ENCODE results near the gene PLCB4.

The PLCB4 gene

DNA sequence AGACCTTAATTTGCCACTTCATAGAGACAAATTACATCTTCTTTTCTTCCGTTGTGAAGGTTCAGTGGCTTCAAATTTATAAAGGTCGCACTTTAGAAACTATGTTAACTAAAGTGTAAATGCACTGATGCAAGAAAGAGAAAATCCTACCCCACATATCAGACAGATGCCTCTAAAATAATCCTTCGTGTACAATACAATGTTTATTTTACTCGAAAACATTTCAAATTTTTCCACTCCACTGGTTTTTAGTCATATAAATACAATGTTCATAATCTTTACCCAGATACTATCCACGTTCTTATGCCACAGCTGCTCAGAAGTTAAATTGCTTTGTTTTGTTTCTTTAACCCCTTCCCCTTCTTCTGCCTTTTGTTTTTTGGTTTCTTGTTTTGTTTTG lies 305.2 kb downstream of the PLCB4 start:
- Histone ChIP-seq H2AFZ (ENCODE audit: low read length) (no peak overlapping the region), H2BK15ac (ENCODE audit: low read length) (no peak overlapping the region), H3K27ac (replicated peaks; ENCODE audit: low read length) (no peak overlapping the region), H3K36me3 (replicated peaks in 1 of 2; ENCODE audit: control insufficient read depth in 2 of 2, insufficient read depth in 2 of 2, low read length in 2 of 2) (peaks cover 0 to under 1% of the 10 kb centered on the region in 2 donors), H3K23ac (ENCODE audit: low read depth, low read length, poor library complexity) (no peak overlapping the region), H3K14ac (ENCODE audit: low read length) (no peak overlapping the region), H4K8ac (ENCODE audit: low read depth, low read length) (no peak overlapping the region), H3K4me1 (ENCODE audit: control insufficient read depth in 2 of 2, insufficient read depth in 1 of 2, low read depth in 1 of 2, low read length in 2 of 2) (peaks cover 1 to 15% of the 10 kb centered on the region in 2 donors), H4K91ac (ENCODE audit: low read depth, low read length, poor library complexity) (no peak overlapping the region), H3K18ac (ENCODE audit: low read length) (no peak overlapping the region), H3K79me1 (ENCODE audit: low read depth, low read length) (no peaks in the 10 kb centered on the region), H2BK5ac (ENCODE audit: low read length) (no peak overlapping the region), H2AK5ac (ENCODE audit: low read depth, low read length) (no peak overlapping the region), H3K4ac (ENCODE audit: low read length) (no peak overlapping the region), H2BK12ac (ENCODE audit: low read length) (no peak overlapping the region), H2BK120ac (ENCODE audit: low read depth, low read length) (no peak overlapping the region), H3K9ac (ENCODE audit: low read depth, low read length, poor library complexity) (no peak overlapping the region), H3K4me2 (ENCODE audit: insufficient read depth, low read length, poor library complexity, severe bottlenecking) (no peak overlapping the region), H3K9me3 (replicated peaks in 1 of 2; ENCODE audit: control insufficient read depth in 2 of 2, insufficient read depth in 1 of 2, low read depth in 1 of 2, low read length in 2 of 2) (peaks cover 0 to 6% of the 10 kb centered on the region in 2 donors), H3K4me3 (ENCODE audit: low read length in 2 of 2) (no peak overlapping the region), H3K27me3 (ENCODE audit: control insufficient read depth in 3 of 3, insufficient read depth in 3 of 3, low read depth in 1 of 3, low read length in 3 of 3) (no peaks in the 10 kb centered on the region)
- WGBS, 2 donors (ENCODE audit: extremely low coverage in 2 of 2, insufficient read length in 2 of 2, insufficient replicate concordance in 1 of 2): 100% methylated on average over 2 of the region's 5 CpGs; no CpG with 5 or more reads in 1 of the 2 donors
- DNase-seq (ENCODE audit: low spot score): no peak

GRCh38 chr20:9374480-9374879 lies 305.6 kb downstream of the PLCB4 start:
- peaks cover 0 to 6% of the 10 kb centered on the region in 2 donors for H3K9me3 ChIP-seq (replicated peaks in 1 of 2; ENCODE audit: control insufficient read depth in 2 of 2, insufficient read depth in 1 of 2, low read depth in 1 of 2, low read length in 2 of 2)
- no CpG with 5 or more reads among the region's 1 CpG for WGBS, 2 donors (ENCODE audit: extremely low coverage in 2 of 2, insufficient read length in 2 of 2, insufficient replicate concordance in 1 of 2)
- no peak overlapping the region for H3K14ac ChIP-seq (ENCODE audit: low read length)
- H3K36me3 ChIP-seq (replicated peaks in 1 of 2; ENCODE audit: control insufficient read depth in 2 of 2, insufficient read depth in 2 of 2, low read length in 2 of 2): peaks cover 0 to 1% of the 10 kb centered on the region in 2 donors
- no peak overlapping the region for H3K4ac ChIP-seq (ENCODE audit: low read length)
- H4K91ac ChIP-seq (ENCODE audit: low read depth, low read length, poor library complexity): no peak overlapping the region
- H2AK5ac ChIP-seq (ENCODE audit: low read depth, low read length): no peak overlapping the region
- no peak overlapping the region for H3K4me3 ChIP-seq (ENCODE audit: low read length in 2 of 2)
- peaks cover 1 to 15% of the 10 kb centered on the region in 2 donors for H3K4me1 ChIP-seq (ENCODE audit: control insufficient read depth in 2 of 2, insufficient read depth in 1 of 2, low read depth in 1 of 2, low read length in 2 of 2)
- no peak overlapping the region for H2BK12ac ChIP-seq (ENCODE audit: low read length)
- H3K9ac ChIP-seq (ENCODE audit: low read depth, low read length, poor library complexity): no peak overlapping the region
- H2BK5ac ChIP-seq (ENCODE audit: low read length): no peak overlapping the region
- no peaks in the 10 kb centered on the region for H3K27me3 ChIP-seq (ENCODE audit: control insufficient read depth in 3 of 3, insufficient read depth in 3 of 3, low read depth in 1 of 3, low read length in 3 of 3)
- H2AFZ ChIP-seq (ENCODE audit: low read length): no peak overlapping the region
- no peak overlapping the region for H2BK120ac ChIP-seq (ENCODE audit: low read depth, low read length)
- no peak overlapping the region for H3K4me2 ChIP-seq (ENCODE audit: insufficient read depth, low read length, poor library complexity, severe bottlenecking)
- no peak overlapping the region for H3K27ac ChIP-seq (replicated peaks; ENCODE audit: low read length)
- no peak for DNase-seq (ENCODE audit: low spot score)
- no peak overlapping the region for H4K8ac ChIP-seq (ENCODE audit: low read depth, low read length)
- H2BK15ac ChIP-seq (ENCODE audit: low read length): no peak overlapping the region
- no peaks in the 10 kb centered on the region for H3K79me1 ChIP-seq (ENCODE audit: low read depth, low read length)
- no peak overlapping the region for H3K18ac ChIP-seq (ENCODE audit: low read length)
- H3K23ac ChIP-seq (ENCODE audit: low read depth, low read length, poor library complexity): no peak overlapping the region

DNA sequence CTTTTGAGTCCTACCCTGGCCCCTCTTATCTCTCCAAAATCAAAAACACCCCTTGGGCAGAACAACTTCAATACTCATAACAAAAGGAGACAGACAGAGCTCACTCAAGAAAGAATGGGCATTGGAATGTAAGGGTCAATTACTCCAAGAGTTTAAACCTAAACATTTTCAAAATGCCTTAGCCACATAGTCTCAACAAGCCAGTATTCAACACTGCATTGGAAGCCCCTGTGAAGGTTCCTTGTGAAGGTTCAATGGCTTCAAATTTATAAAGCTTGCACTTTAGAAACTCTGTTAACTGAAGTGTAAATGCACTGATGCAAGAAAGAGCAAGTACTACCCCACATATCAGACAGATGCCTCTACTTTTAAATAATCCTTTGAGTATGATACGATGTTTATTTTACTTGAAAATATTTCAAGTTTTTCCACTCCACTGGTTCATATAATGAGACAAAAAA lies 306.4 kb downstream of the PLCB4 start:
- no CpG with 5 or more reads among the region's 1 CpG for WGBS, 2 donors (ENCODE audit: extremely low coverage in 2 of 2, insufficient read length in 2 of 2, insufficient replicate concordance in 1 of 2)

DNA sequence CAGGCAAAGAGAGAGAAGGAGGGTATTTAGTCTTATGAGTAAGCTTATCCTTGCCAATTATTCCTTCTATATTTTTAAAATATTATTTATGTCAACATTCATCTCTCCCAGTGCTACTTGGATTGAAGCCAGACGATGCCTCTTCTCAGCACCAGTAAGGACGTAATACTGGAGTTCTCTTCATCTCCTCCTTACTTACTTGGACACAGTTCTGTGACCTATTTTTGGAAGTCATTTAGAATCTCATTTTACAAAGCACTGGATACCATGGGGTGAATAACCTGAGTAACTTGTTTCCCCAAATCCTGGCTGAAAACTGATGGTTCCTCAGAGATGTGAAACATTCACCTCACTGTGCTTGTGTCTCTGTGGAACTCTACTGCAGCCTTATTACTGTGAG lies 308.1 kb downstream of the PLCB4 start:
- peaks cover 0 to 1% of the 10 kb centered on the region in 2 donors for H3K36me3 ChIP-seq (replicated peaks in 1 of 2; ENCODE audit: control insufficient read depth in 2 of 2, insufficient read depth in 2 of 2, low read length in 2 of 2)
- H4K91ac ChIP-seq (ENCODE audit: low read depth, low read length, poor library complexity): no peak overlapping the region
- no peak overlapping the region for H2AFZ ChIP-seq (ENCODE audit: low read length)
- no peak overlapping the region for H2BK12ac ChIP-seq (ENCODE audit: low read length)
- no peak overlapping the region for H3K27ac ChIP-seq (replicated peaks; ENCODE audit: low read length)
- H3K4me2 ChIP-seq (ENCODE audit: insufficient read depth, low read length, poor library complexity, severe bottlenecking): no peak overlapping the region
- DNase-seq (ENCODE audit: low spot score): no peak
- H3K18ac ChIP-seq (ENCODE audit: low read length): no peak overlapping the region
- no peak overlapping the region for H2BK15ac ChIP-seq (ENCODE audit: low read length)
- no peaks in the 10 kb centered on the region for H3K79me1 ChIP-seq (ENCODE audit: low read depth, low read length)
- H4K8ac ChIP-seq (ENCODE audit: low read depth, low read length): no peak overlapping the region
- H3K9ac ChIP-seq (ENCODE audit: low read depth, low read length, poor library complexity): no peak overlapping the region
- H3K4ac ChIP-seq (ENCODE audit: low read length): no peak overlapping the region
- H3K9me3 ChIP-seq (replicated peaks in 1 of 2; ENCODE audit: control insufficient read depth in 2 of 2, insufficient read depth in 1 of 2, low read depth in 1 of 2, low read length in 2 of 2): peaks cover 0 to 6% of the 10 kb centered on the region in 2 donors
- no peak overlapping the region for H3K4me3 ChIP-seq (ENCODE audit: low read length in 2 of 2)
- H2BK120ac ChIP-seq (ENCODE audit: low read depth, low read length): no peak overlapping the region
- H2BK5ac ChIP-seq (ENCODE audit: low read length): no peak overlapping the region
- no CpG with 5 or more reads among the region's 2 CpGs for WGBS, 2 donors (ENCODE audit: extremely low coverage in 2 of 2, insufficient read length in 2 of 2, insufficient replicate concordance in 1 of 2)
- H3K27me3 ChIP-seq (ENCODE audit: control insufficient read depth in 3 of 3, insufficient read depth in 3 of 3, low read depth in 1 of 3, low read length in 3 of 3): no peaks in the 10 kb centered on the region
- H3K14ac ChIP-seq (ENCODE audit: low read length): no peak overlapping the region
- no peak overlapping the region for H3K23ac ChIP-seq (ENCODE audit: low read depth, low read length, poor library complexity)
- H3K4me1 ChIP-seq (ENCODE audit: control insufficient read depth in 2 of 2, insufficient read depth in 1 of 2, low read depth in 1 of 2, low read length in 2 of 2): peaks cover 1 to 15% of the 10 kb centered on the region in 2 donors
- no peak overlapping the region for H2AK5ac ChIP-seq (ENCODE audit: low read depth, low read length)

More for the DNA sequence above, 306.4 kb downstream of the PLCB4 start:
- no peak overlapping the region for H3K4me3 ChIP-seq (ENCODE audit: low read length in 2 of 2)
- H3K14ac ChIP-seq (ENCODE audit: low read length): no peak overlapping the region
- DNase-seq (ENCODE audit: low spot score): no peak
- H2AK5ac ChIP-seq (ENCODE audit: low read depth, low read length): no peak overlapping the region
- no peak overlapping the region for H3K9ac ChIP-seq (ENCODE audit: low read depth, low read length, poor library complexity)
- H3K23ac ChIP-seq (ENCODE audit: low read depth, low read length, poor library complexity): no peak overlapping the region
- no peaks in the 10 kb centered on the region for H3K79me1 ChIP-seq (ENCODE audit: low read depth, low read length)
- H3K27ac ChIP-seq (replicated peaks; ENCODE audit: low read length): no peak overlapping the region
- H3K4me2 ChIP-seq (ENCODE audit: insufficient read depth, low read length, poor library complexity, severe bottlenecking): no peak overlapping the region
- no peak overlapping the region for H4K91ac ChIP-seq (ENCODE audit: low read depth, low read length, poor library complexity)
- H2BK15ac ChIP-seq (ENCODE audit: low read length): no peak overlapping the region
- peaks cover 1 to 15% of the 10 kb centered on the region in 2 donors for H3K4me1 ChIP-seq (ENCODE audit: control insufficient read depth in 2 of 2, insufficient read depth in 1 of 2, low read depth in 1 of 2, low read length in 2 of 2)
- H2BK5ac ChIP-seq (ENCODE audit: low read length): no peak overlapping the region
- H4K8ac ChIP-seq (ENCODE audit: low read depth, low read length): no peak overlapping the region
- H3K9me3 ChIP-seq (replicated peaks in 1 of 2; ENCODE audit: control insufficient read depth in 2 of 2, insufficient read depth in 1 of 2, low read depth in 1 of 2, low read length in 2 of 2): peaks cover 0 to 6% of the 10 kb centered on the region in 2 donors
- H3K27me3 ChIP-seq (ENCODE audit: control insufficient read depth in 3 of 3, insufficient read depth in 3 of 3, low read depth in 1 of 3, low read length in 3 of 3): no peaks in the 10 kb centered on the region
- H2BK120ac ChIP-seq (ENCODE audit: low read depth, low read length): no peak overlapping the region
- H3K4ac ChIP-seq (ENCODE audit: low read length): no peak overlapping the region
- peaks cover 0 to 1% of the 10 kb centered on the region in 2 donors for H3K36me3 ChIP-seq (replicated peaks in 1 of 2; ENCODE audit: control insufficient read depth in 2 of 2, insufficient read depth in 2 of 2, low read length in 2 of 2)
- no peak overlapping the region for H2AFZ ChIP-seq (ENCODE audit: low read length)
- H2BK12ac ChIP-seq (ENCODE audit: low read length): no peak overlapping the region
- H3K18ac ChIP-seq (ENCODE audit: low read length): no peak overlapping the region
